ENCODE results near the gene MEG3. TPM values are rescaled to one million over a fixed set of nuclear protein-coding genes. Genes with fewer than 3 reads are reported as not detected.

The MEG3 gene
- total and polyA plus RNA-seq, 8 donors: 15.9 to 398 (median 329) TPM

DNA sequence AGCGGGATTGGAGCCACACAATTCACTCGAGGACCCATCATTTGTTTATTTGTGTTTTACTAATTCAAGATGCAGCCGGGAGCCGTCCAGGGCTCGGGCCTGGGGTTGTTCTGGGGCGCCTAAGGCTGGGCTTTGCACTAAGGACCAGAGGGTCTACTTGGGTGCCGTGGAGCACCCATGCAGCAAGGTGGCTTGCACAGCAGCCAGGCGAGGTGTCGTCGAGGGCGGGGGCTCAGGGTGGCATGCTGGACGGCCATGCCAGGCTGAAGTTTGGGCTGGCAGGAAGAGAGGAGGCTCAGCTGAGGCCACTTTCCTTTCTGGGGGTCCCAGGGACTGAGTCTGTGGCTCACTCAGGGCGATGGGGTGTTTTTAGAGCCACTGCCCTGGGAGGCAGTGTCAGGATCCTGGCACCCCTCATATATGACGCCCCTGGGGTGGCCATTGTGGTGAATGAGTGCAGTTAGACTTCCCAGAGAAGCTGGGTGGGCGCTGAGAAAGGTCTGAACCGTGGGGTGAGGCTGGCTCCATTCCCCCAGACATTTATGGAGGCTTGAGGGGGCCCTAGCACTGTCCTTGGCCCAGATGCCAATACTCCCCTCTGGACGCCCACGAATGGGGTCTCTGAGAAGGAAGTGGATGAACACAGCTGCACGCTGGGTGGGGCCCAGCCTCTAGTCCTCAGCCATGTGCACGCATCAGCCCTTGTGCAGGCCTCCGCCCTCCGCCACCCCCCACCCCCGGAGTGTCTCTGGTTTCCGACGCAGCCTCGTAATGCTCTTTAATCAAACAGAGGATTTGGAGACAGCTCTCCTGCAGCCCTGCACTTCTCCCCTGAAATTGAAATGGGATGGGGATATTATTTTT is 11.3 kb downstream of the MEG3 start:
- no peaks in the 10 kb centered on the region for H3K4me1 ChIP-seq
- intact Hi-C loops (cut with DNase I): no loop called here
- TF ChIP-seq, protein P1, sequence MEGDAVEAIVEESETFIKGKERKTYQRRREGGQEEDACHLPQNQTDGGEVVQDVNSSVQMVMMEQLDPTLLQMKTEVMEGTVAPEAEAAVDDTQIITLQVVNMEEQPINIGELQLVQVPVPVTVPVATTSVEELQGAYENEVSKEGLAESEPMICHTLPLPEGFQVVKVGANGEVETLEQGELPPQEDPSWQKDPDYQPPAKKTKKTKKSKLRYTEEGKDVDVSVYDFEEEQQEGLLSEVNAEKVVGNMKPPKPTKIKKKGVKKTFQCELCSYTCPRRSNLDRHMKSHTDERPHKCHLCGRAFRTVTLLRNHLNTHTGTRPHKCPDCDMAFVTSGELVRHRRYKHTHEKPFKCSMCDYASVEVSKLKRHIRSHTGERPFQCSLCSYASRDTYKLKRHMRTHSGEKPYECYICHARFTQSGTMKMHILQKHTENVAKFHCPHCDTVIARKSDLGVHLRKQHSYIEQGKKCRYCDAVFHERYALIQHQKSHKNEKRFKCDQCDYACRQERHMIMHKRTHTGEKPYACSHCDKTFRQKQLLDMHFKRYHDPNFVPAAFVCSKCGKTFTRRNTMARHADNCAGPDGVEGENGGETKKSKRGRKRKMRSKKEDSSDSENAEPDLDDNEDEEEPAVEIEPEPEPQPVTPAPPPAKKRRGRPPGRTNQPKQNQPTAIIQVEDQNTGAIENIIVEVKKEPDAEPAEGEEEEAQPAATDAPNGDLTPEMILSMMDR (IDR thresholded peaks at IDR 0.05): no peak
- DNase-seq: no peak
- H3K9me3 ChIP-seq: no peaks in the 10 kb centered on the region
- no peak overlapping the region for H3K4me3 ChIP-seq
- H3K27ac ChIP-seq: no peak overlapping the region
- H3K27me3 ChIP-seq: peaks cover 0 to 41% of the 10 kb centered on the region in 2 donors
- no peaks in the 10 kb centered on the region for H3K36me3 ChIP-seq
- no peak for ATAC-seq

DNA sequence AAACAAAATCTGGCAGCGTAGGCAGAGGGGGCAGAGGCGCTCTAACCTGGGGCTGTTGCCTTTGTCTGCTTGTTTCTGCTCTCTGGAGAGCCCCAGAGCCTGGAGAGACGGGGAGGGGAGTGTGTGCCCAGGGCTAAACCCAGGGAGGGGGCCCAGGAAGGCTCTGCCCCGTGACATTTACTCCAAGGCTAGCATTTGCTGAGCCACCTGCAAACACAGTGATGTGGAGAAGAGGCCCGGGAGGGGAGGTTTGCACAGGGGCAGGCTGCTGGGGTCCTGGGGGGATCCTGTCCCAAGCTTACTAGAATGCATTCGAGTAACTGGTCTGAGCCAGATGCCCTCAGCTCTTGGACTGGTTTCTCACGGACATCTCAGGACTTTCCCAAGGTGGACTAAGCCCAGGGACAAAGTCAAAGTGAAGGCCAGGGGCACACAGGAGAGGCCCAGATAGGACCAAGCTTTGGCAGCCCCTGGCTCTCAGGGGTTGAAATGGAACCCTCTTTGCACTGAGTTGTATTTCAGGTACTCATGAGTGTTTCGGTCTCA is 12.0 kb downstream of the MEG3 start:
- H3K4me3 ChIP-seq: no peak overlapping the region
- H3K27ac ChIP-seq: no peak overlapping the region
- ATAC-seq: no peak
- intact Hi-C loops (cut with DNase I): no loop called here
- H3K9me3 ChIP-seq: no peaks in the 10 kb centered on the region
- no peak for DNase-seq
- TF ChIP-seq, protein P1 (IDR thresholded peaks at IDR 0.05): no peak
- peaks cover 0 to 35% of the 10 kb centered on the region in 2 donors for H3K27me3 ChIP-seq
- H3K4me1 ChIP-seq: peaks cover 0 to 6% of the 10 kb centered on the region in 2 donors
- no peaks in the 10 kb centered on the region for H3K36me3 ChIP-seq

DNA sequence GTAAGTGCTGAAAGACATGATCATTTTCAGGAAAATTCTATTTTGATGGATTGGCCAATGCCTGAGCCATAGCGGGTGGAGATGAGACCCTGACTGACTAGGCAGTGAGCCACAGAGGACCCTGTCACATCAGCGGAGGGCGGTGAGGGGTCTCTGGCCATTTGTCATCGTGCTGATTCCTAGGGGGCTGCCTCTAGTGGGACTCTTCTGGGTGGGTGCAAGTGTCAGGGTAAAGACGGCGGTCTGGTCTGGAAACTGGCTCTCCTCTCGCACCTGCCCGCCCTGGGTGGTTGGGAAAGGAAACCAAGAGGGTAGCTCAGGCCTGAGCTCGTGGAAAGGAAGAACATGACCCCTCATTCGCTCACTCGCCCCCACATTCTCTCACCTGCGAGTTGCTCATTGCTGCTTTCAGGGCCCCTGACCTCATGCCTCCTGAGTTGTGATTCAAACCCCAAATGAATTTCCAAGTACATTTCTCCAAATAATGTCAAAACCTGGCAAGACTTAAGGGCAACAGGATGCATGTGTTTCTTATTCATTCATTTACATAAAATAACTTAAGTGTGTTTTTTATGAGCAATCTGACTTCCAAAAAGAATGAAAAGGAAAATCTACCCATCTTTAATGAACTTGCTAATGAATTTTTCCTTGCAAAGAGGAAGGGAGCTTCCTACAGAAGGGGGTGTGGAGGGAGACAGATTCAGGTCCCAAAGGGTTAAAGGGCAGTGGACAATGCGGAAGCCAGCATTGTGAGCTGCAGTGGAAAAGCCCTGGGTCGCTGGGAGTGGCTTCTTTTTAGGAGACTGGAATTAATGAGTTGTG is 12.8 kb downstream of the MEG3 start:
- DNase-seq: no peak
- intact Hi-C loops (cut with DNase I): no loop called here
- peaks cover 0 to 27% of the 10 kb centered on the region in 2 donors for H3K27me3 ChIP-seq
- peaks cover 0 to 11% of the 10 kb centered on the region in 2 donors for H3K4me1 ChIP-seq
- no peaks in the 10 kb centered on the region for H3K36me3 ChIP-seq
- ATAC-seq: no peak
- no peaks in the 10 kb centered on the region for H3K9me3 ChIP-seq
- no peak overlapping the region for H3K4me3 ChIP-seq
- TF ChIP-seq, protein P1 (IDR thresholded peaks at IDR 0.05): no peak
- no peak overlapping the region for H3K27ac ChIP-seq

DNA sequence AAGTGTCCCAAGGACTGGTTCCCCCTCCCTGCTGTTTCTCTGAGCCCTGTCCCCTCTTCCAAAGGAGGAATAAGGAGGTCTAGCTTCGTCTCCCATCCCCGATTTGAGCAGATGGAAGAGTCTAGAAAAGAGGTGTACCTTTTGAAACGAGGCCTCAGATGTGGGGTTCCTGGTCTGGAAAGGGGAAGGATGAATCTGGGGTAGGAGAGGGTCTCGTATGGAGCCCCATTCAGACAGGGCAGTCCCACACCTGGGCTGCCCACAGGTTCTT is 13.3 kb downstream of the MEG3 start:
- intact Hi-C loops (cut with DNase I): no loop called here
- DNase-seq (no peak), ATAC-seq (no peak)
- H3K4me3 ChIP-seq: no peak overlapping the region
- H3K36me3 ChIP-seq: no peaks in the 10 kb centered on the region
- peaks cover 0 to 24% of the 10 kb centered on the region in 2 donors for H3K27me3 ChIP-seq
- no peaks in the 10 kb centered on the region for H3K9me3 ChIP-seq
- H3K27ac ChIP-seq: no peak overlapping the region
- TF ChIP-seq, protein P1 (IDR thresholded peaks at IDR 0.05): no peak
- H3K4me1 ChIP-seq: peaks cover 0 to 11% of the 10 kb centered on the region in 2 donors

DNA sequence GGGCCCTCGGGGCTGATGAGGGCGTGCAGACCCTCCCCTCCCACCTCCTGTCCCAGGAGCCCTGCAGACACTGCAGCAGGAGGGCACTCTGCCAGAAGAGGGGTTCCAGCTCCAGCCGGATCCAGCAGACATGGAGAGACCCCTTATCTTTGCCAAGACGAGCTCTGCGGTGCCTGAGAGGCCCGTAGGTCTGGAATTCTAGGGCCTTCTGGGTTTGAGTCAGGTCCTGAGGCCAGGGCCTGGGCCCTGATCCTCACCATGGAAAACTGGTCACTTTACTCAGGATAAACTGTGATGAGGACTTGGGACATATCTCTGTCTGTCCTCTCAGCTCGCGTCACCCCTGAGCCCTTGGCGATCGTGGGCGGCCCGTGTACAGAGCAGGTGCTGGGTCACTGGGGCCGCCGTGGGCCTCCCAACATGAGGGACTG is 13.8 kb downstream of the MEG3 start:
- intact Hi-C loops (cut with DNase I): loop anchor here in 1 of 2 donors (10.0 kb wide), 1 partner anchor 785 kb away; no protein-coding TSS in a partner anchor
- Histone ChIP-seq H3K27me3 (peaks cover 0 to 21% of the 10 kb centered on the region in 2 donors), H3K4me3 (no peak overlapping the region), H3K36me3 (no peaks in the 10 kb centered on the region), H3K27ac (no peak overlapping the region), H3K9me3 (no peaks in the 10 kb centered on the region), H3K4me1 (peaks cover 0 to 11% of the 10 kb centered on the region in 2 donors)
- no peak for ATAC-seq
- TF ChIP-seq, protein P1 (IDR thresholded peaks at IDR 0.05): no peak
- DNase-seq: no peak
